ENCODE measurements around the gene KATNBL1. TPM values are rescaled to one million over a fixed set of nuclear protein-coding genes. Genes with fewer than 3 reads are reported as not detected.

KATNBL1 gene
- polyA plus RNA-seq, 1 of the 3 experiments (the other 2 are of a cell fraction) = 13.8 TPM

DNA sequence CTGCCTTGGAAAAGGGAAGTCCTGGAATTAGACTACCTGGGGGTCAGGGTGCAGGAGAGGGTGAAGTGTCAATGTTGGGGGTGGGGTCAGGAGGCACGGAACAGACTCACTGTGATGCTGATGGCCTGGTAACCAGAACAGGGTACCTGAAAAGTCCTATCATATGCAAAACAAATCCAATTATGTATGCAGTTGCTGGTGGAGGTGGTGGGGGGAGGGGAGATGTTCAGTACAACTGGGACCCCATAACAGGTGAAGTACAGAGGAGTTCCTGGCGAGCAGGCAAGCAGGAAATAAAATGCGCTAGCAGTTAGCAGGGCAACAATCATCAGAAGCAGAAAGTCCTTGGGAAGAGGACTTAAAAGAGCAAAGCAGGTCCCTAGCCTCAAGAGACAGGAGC, 4.2 kb upstream of the KATNBL1 start:
- H4K20me1 ChIP-seq (ENCODE audit: insufficient read depth) = no peaks in the 10 kb centered on the region
- ChIA-PET POLR2A (no interaction called here), CTCF (interaction anchor here (0.7 to 1.3 kb wide), 3 partner anchors 20 to 153 kb away, joined by 3 read pairs; partner anchors contain the start of gene LPCAT4)
- no peaks in the 10 kb centered on the region for H3K36me3 ChIP-seq (replicated peaks in 1 of 2; ENCODE audit: control insufficient read depth in 1 of 2, insufficient read depth in 2 of 2, low read length in 1 of 2)
- no peak for DNase-seq
- no peak overlapping the region for H3K4me2 ChIP-seq
- H3K9me2 ChIP-seq = no peaks in the 10 kb centered on the region
- no peak for TF ChIP-seq JUND (IDR thresholded peaks at IDR 0.05)
- TF ChIP-seq ELF1 (IDR thresholded peaks at IDR 0.05) = no peak
- TF ChIP-seq RAD21 (IDR thresholded peaks at IDR 0.05; ENCODE audit: low read length) = no peak
- no peak for TF ChIP-seq YY1 (IDR thresholded peaks at IDR 0.05; ENCODE audit: low read depth)
- TF ChIP-seq MEF2A (IDR thresholded peaks at IDR 0.05; ENCODE audit: borderline replicate concordance, low read depth) = no peak
- TF ChIP-seq, protein P1, sequence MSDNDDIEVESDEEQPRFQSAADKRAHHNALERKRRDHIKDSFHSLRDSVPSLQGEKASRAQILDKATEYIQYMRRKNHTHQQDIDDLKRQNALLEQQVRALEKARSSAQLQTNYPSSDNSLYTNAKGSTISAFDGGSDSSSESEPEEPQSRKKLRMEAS (IDR thresholded peaks at IDR 0.05; ENCODE audit: low read depth) = no peak
- no peak for TF ChIP-seq CHD2 (IDR thresholded peaks at IDR 0.05; ENCODE audit: low read length, partially characterized antibody)
- no peak for TF ChIP-seq RCOR1 (IDR thresholded peaks at IDR 0.05; ENCODE audit: low read length)
- TF ChIP-seq TEAD4 (IDR thresholded peaks at IDR 0.05; ENCODE audit: borderline replicate concordance, insufficient read depth) = no peak
- no peak for TF ChIP-seq ZBTB33 (IDR thresholded peaks at IDR 0.05; ENCODE audit: borderline replicate concordance, low read depth)
- no peak for TF ChIP-seq NFIC (IDR thresholded peaks at IDR 0.05; ENCODE audit: borderline replicate concordance)
- TF ChIP-seq SIN3A (IDR thresholded peaks at IDR 0.05; ENCODE audit: borderline replicate concordance, low read depth, low read length) = no peak
- no peak for TF ChIP-seq MXI1 (IDR thresholded peaks at IDR 0.05; ENCODE audit: low read depth, low read length)
- TF ChIP-seq RFX5 (IDR thresholded peaks at IDR 0.05; ENCODE audit: low read length) = no peak
- TF ChIP-seq, protein P2, sequence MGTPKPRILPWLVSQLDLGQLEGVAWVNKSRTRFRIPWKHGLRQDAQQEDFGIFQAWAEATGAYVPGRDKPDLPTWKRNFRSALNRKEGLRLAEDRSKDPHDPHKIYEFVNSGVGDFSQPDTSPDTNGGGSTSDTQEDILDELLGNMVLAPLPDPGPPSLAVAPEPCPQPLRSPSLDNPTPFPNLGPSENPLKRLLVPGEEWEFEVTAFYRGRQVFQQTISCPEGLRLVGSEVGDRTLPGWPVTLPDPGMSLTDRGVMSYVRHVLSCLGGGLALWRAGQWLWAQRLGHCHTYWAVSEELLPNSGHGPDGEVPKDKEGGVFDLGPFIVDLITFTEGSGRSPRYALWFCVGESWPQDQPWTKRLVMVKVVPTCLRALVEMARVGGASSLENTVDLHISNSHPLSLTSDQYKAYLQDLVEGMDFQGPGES (IDR thresholded peaks at IDR 0.05; ENCODE audit: low read depth, low read length) = no peak
- no peak for TF ChIP-seq SMC3 (IDR thresholded peaks at IDR 0.05; ENCODE audit: low read depth, low read length)
- TF ChIP-seq, protein P3, sequence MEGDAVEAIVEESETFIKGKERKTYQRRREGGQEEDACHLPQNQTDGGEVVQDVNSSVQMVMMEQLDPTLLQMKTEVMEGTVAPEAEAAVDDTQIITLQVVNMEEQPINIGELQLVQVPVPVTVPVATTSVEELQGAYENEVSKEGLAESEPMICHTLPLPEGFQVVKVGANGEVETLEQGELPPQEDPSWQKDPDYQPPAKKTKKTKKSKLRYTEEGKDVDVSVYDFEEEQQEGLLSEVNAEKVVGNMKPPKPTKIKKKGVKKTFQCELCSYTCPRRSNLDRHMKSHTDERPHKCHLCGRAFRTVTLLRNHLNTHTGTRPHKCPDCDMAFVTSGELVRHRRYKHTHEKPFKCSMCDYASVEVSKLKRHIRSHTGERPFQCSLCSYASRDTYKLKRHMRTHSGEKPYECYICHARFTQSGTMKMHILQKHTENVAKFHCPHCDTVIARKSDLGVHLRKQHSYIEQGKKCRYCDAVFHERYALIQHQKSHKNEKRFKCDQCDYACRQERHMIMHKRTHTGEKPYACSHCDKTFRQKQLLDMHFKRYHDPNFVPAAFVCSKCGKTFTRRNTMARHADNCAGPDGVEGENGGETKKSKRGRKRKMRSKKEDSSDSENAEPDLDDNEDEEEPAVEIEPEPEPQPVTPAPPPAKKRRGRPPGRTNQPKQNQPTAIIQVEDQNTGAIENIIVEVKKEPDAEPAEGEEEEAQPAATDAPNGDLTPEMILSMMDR (IDR thresholded peaks at IDR 0.05) = no peak
- H3K4me3 ChIP-seq (ENCODE audit: low read depth in 2 of 2, low read length in 1 of 2) = no peak overlapping the region
- no peaks in the 10 kb centered on the region for H3K9me3 ChIP-seq
- peaks cover 0 to 2% of the 10 kb centered on the region in 2 experiments; a peak in 1 of 4 replicates for H3K4me1 ChIP-seq (ENCODE audit: control insufficient read depth in 1 of 2, insufficient read depth in 2 of 2, low read depth in 1 of 2, low read length in 1 of 2)
- no peak overlapping the region for H2AFZ ChIP-seq (ENCODE audit: low read depth)
- 94% methylated on average over 3 of the region's 3 CpGs for WGBS (ENCODE audit: low lambda C conversion rate)
- H3K27ac ChIP-seq (ENCODE audit: low read depth in 2 of 2, low read length in 1 of 2) = no peak overlapping the region
- H3K27me3 ChIP-seq (ENCODE audit: insufficient read depth) = no peaks in the 10 kb centered on the region
- H3K9ac ChIP-seq = no peak overlapping the region
- peaks cover 4% of the 10 kb centered on the region for H3K79me2 ChIP-seq (ENCODE audit: insufficient read depth)
- peaks cover 16% of the 10 kb centered on the region for H3F3A ChIP-seq (replicated peaks; ENCODE audit: insufficient read depth)
